ENCODE results near the gene TMTC3. TPM values are rescaled to one million over a fixed set of nuclear protein-coding genes. Genes with fewer than 3 reads are reported as not detected.

The TMTC3 gene
- total and polyA plus RNA-seq, 4 donors: 3.0 to 28.2 (median 6.3) TPM

DNA sequence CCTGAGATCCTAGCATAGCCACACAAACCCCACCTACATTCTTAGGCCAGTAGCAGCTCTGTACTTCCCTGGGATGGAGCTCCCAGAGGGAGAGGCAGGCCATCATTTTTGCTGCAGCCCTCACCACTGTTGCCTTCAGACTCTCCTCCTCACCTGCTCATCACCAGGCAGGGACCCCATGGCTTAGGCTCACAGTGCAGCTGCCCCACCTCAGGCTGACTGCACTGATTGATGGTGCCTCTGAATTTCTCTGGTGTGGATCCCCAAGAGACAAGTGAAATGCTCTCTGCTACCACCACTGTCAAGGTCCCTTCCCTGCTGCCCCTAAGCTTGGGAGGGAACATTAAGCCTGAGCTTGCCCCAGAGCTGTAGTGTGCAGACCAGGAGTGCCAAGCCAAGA is 76.2 kb downstream of the TMTC3 start:
- Histone ChIP-seq H3K27ac (ENCODE audit: low read depth in 1 of 2, low read length in 2 of 2) (no peak overlapping the region), H3K36me3 (ENCODE audit: control insufficient read depth in 4 of 4, insufficient read depth in 3 of 4, low read depth in 1 of 4, low read length in 3 of 4) (no peaks in the 10 kb centered on the region), H3K9ac (ENCODE audit: low read depth in 1 of 2, low read length in 2 of 2) (no peak overlapping the region), H3K9me3 (ENCODE audit: control insufficient read depth in 4 of 4, low read length in 3 of 4) (peaks cover 0 to 22% (median 8%) of the 10 kb centered on the region in 4 donors), H3K4me1 (ENCODE audit: control insufficient read depth in 4 of 4, insufficient read depth in 4 of 4, low read length in 3 of 4) (no peaks in the 10 kb centered on the region), H3K4me3 (ENCODE audit: low read depth in 1 of 3, low read length in 3 of 3) (no peak overlapping the region), H3K27me3 (ENCODE audit: control insufficient read depth in 4 of 4, insufficient read depth in 4 of 4, low read length in 3 of 4) (no peaks in the 10 kb centered on the region)
- DNase-seq (ENCODE audit: low spot score): no peak
- TF ChIP-seq RXRA (IDR thresholded peaks at IDR 0.05): no peak

DNA sequence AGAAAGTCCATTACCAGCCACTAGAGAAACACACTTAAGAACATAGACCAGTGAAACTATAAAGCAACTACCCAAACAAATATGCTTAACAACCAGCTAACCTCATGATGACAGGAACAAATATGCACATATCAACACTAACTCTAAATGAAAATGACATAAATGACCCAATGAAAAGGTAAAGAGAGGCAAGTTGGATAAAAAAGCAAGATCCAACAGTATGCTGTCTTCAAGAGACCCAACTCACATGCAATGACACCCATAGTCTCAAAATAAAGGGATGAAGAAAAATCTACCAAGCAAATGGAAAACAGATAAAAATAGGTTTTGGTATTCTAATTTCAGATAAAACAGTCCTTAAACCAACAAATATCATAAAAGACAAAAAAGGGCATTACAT is 77.8 kb downstream of the TMTC3 start:
- H3K4me1 ChIP-seq (ENCODE audit: control insufficient read depth in 4 of 4, insufficient read depth in 4 of 4, low read length in 3 of 4): no peaks in the 10 kb centered on the region
- no peak overlapping the region for H3K4me3 ChIP-seq (ENCODE audit: low read depth in 1 of 3, low read length in 3 of 3)
- TF ChIP-seq, protein P1, sequence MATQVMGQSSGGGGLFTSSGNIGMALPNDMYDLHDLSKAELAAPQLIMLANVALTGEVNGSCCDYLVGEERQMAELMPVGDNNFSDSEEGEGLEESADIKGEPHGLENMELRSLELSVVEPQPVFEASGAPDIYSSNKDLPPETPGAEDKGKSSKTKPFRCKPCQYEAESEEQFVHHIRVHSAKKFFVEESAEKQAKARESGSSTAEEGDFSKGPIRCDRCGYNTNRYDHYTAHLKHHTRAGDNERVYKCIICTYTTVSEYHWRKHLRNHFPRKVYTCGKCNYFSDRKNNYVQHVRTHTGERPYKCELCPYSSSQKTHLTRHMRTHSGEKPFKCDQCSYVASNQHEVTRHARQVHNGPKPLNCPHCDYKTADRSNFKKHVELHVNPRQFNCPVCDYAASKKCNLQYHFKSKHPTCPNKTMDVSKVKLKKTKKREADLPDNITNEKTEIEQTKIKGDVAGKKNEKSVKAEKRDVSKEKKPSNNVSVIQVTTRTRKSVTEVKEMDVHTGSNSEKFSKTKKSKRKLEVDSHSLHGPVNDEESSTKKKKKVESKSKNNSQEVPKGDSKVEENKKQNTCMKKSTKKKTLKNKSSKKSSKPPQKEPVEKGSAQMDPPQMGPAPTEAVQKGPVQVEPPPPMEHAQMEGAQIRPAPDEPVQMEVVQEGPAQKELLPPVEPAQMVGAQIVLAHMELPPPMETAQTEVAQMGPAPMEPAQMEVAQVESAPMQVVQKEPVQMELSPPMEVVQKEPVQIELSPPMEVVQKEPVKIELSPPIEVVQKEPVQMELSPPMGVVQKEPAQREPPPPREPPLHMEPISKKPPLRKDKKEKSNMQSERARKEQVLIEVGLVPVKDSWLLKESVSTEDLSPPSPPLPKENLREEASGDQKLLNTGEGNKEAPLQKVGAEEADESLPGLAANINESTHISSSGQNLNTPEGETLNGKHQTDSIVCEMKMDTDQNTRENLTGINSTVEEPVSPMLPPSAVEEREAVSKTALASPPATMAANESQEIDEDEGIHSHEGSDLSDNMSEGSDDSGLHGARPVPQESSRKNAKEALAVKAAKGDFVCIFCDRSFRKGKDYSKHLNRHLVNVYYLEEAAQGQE (IDR thresholded peaks at IDR 0.05): no peak
- TF ChIP-seq NR2F2 (IDR thresholded peaks at IDR 0.05) (no peak), HNF4G (IDR thresholded peaks at IDR 0.05) (no peak), JUND (IDR thresholded peaks at IDR 0.05) (no peak), TAF1 (conservative IDR thresholded peaks at IDR 0.05) (no peak), FOXA2 (IDR thresholded peaks at IDR 0.05) (no peak), SP1 (IDR thresholded peaks at IDR 0.05) (no peak), HNF4A (conservative IDR thresholded peaks at IDR 0.05) (no peak)
- TF ChIP-seq, protein P2, sequence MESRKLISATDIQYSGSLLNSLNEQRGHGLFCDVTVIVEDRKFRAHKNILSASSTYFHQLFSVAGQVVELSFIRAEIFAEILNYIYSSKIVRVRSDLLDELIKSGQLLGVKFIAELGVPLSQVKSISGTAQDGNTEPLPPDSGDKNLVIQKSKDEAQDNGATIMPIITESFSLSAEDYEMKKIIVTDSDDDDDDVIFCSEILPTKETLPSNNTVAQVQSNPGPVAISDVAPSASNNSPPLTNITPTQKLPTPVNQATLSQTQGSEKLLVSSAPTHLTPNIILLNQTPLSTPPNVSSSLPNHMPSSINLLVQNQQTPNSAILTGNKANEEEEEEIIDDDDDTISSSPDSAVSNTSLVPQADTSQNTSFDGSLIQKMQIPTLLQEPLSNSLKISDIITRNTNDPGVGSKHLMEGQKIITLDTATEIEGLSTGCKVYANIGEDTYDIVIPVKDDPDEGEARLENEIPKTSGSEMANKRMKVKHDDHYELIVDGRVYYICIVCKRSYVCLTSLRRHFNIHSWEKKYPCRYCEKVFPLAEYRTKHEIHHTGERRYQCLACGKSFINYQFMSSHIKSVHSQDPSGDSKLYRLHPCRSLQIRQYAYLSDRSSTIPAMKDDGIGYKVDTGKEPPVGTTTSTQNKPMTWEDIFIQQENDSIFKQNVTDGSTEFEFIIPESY (IDR thresholded peaks at IDR 0.05): no peak
- H3K27ac ChIP-seq (ENCODE audit: low read depth in 1 of 2, low read length in 2 of 2): no peak overlapping the region
- no peaks in the 10 kb centered on the region for H3K36me3 ChIP-seq (ENCODE audit: control insufficient read depth in 4 of 4, insufficient read depth in 3 of 4, low read depth in 1 of 4, low read length in 3 of 4)
- no peak for DNase-seq (ENCODE audit: low spot score)
- no peaks in the 10 kb centered on the region for H3K27me3 ChIP-seq (ENCODE audit: control insufficient read depth in 4 of 4, insufficient read depth in 4 of 4, low read length in 3 of 4)
- H3K9ac ChIP-seq (ENCODE audit: low read depth in 1 of 2, low read length in 2 of 2): no peak overlapping the region
- H3K9me3 ChIP-seq (ENCODE audit: control insufficient read depth in 4 of 4, low read length in 3 of 4): peaks cover 0 to 25% (median 7%) of the 10 kb centered on the region in 4 donors

DNA sequence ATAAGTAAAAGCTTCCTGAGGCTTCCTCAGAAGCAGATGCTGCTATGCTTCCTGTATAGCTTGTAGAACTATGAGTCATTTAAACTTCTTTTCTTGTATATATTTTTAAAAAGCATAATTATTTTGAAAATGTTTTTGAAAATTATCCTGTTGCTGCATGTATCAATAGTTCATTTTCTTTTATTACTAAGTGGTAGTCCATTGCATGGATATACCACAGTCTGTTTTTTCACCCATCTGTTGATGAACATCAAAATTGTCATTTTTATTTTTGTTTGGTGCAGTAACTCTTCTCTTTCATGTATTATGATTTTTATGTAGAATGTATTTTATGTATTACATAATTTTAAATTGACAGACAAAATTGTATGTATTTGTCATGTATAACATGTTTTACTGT is 81.4 kb downstream of the TMTC3 start:
- no peak for DNase-seq (ENCODE audit: low spot score)
- H3K4me1 ChIP-seq (ENCODE audit: control insufficient read depth in 4 of 4, insufficient read depth in 4 of 4, low read length in 3 of 4): no peaks in the 10 kb centered on the region
- peaks cover 0 to 25% (median 7%) of the 10 kb centered on the region in 4 donors for H3K9me3 ChIP-seq (ENCODE audit: control insufficient read depth in 4 of 4, low read length in 3 of 4)
- H3K27ac ChIP-seq (ENCODE audit: low read depth in 1 of 2, low read length in 2 of 2): no peak overlapping the region
- no peaks in the 10 kb centered on the region for H3K36me3 ChIP-seq (ENCODE audit: control insufficient read depth in 4 of 4, insufficient read depth in 3 of 4, low read depth in 1 of 4, low read length in 3 of 4)
- H3K27me3 ChIP-seq (ENCODE audit: control insufficient read depth in 4 of 4, insufficient read depth in 4 of 4, low read length in 3 of 4): no peaks in the 10 kb centered on the region
- no peak overlapping the region for H3K4me3 ChIP-seq (ENCODE audit: low read depth in 1 of 3, low read length in 3 of 3)
- H3K9ac ChIP-seq (ENCODE audit: low read depth in 1 of 2, low read length in 2 of 2): no peak overlapping the region
- TF ChIP-seq HNF4A (conservative IDR thresholded peaks at IDR 0.05) (no peak), TAF1 (conservative IDR thresholded peaks at IDR 0.05) (no peak), RAD21 (IDR thresholded peaks at IDR 0.05) (no peak), YY1 (IDR thresholded peaks at IDR 0.05) (no peak), FOXA1 (IDR thresholded peaks at IDR 0.05) (no peak), HNF4G (IDR thresholded peaks at IDR 0.05) (no peak), GABPA (IDR thresholded peaks at IDR 0.05 in 1 of 2, conservative IDR thresholded peaks at IDR 0.05 in 1 of 2) (no peak), FOXA2 (IDR thresholded peaks at IDR 0.05) (no peak), SP1 (IDR thresholded peaks at IDR 0.05) (no peak), RXRA (IDR thresholded peaks at IDR 0.05) (no peak), JUND (IDR thresholded peaks at IDR 0.05) (no peak), EGR1 (IDR thresholded peaks at IDR 0.05; ENCODE audit: low read depth in 2 of 2) (no peak)
- TF ChIP-seq, protein P1 (IDR thresholded peaks at IDR 0.05): no peak
- TF ChIP-seq, protein P3, sequence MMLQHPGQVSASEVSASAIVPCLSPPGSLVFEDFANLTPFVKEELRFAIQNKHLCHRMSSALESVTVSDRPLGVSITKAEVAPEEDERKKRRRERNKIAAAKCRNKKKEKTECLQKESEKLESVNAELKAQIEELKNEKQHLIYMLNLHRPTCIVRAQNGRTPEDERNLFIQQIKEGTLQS (IDR thresholded peaks at IDR 0.05): no peak
- TF ChIP-seq, protein P4, sequence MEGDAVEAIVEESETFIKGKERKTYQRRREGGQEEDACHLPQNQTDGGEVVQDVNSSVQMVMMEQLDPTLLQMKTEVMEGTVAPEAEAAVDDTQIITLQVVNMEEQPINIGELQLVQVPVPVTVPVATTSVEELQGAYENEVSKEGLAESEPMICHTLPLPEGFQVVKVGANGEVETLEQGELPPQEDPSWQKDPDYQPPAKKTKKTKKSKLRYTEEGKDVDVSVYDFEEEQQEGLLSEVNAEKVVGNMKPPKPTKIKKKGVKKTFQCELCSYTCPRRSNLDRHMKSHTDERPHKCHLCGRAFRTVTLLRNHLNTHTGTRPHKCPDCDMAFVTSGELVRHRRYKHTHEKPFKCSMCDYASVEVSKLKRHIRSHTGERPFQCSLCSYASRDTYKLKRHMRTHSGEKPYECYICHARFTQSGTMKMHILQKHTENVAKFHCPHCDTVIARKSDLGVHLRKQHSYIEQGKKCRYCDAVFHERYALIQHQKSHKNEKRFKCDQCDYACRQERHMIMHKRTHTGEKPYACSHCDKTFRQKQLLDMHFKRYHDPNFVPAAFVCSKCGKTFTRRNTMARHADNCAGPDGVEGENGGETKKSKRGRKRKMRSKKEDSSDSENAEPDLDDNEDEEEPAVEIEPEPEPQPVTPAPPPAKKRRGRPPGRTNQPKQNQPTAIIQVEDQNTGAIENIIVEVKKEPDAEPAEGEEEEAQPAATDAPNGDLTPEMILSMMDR (IDR thresholded peaks at IDR 0.05; ENCODE audit: low read depth, low read length, missing input control): no peak
- TF ChIP-seq, protein P5, sequence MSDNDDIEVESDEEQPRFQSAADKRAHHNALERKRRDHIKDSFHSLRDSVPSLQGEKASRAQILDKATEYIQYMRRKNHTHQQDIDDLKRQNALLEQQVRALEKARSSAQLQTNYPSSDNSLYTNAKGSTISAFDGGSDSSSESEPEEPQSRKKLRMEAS (IDR thresholded peaks at IDR 0.05): no peak

Data from liver (tissue), 9 donors.